ENCODE data around the gene TMEM134.

Gene TMEM134

GRCh38 chr11:67505605-67506396 is 36.8 kb upstream of the TMEM134 start:
- Histone ChIP-seq H3K9me3 (no peaks in the 10 kb centered on the region), H3K36me3 (peaks cover 0 to 19% (median 15%) of the 10 kb centered on the region in 3 donors), H3K27me3 (no peaks in the 10 kb centered on the region), H3K4me1 (peaks cover 0 to 49% (median 43%) of the 10 kb centered on the region in 4 donors), H3K4me3 (peak overlapping the region; percentile 64 to 80), H3K27ac (peak overlapping the region; percentile 92 to 99)
- TF ChIP-seq CTCF (IDR thresholded peaks at IDR 0.05) = peak; percentile 97 to 99
- intact Hi-C loops (cut with DNase I; ENCODE audit: low total_unique reads) = loop anchor here (2.0 to 5.0 kb wide), 2 partner anchors 37 to 154 kb away; partner anchors contain the start of genes POLD4 and TMEM134
- peak; percentile 87 to 97 for DNase-seq

- TF ChIP-seq CTCF (IDR thresholded peaks at IDR 0.05) = no peak
- Histone ChIP-seq H3K27ac (peak within 1 kb of the TSS; percentile 92 to 99), H3K36me3 (peaks cover 0 to 19% (median 15%) of the 10 kb centered on the region in 3 donors), H3K4me1 (peaks cover 0 to 49% (median 43%) of the 10 kb centered on the region in 4 donors), H3K27me3 (no peaks in the 10 kb centered on the region), H3K9me3 (no peaks in the 10 kb centered on the region), H3K4me3 (peak within 1 kb of the TSS; percentile 64 to 80)
- peak; percentile 64 to 88 for DNase-seq
- intact Hi-C loops (cut with DNase I; ENCODE audit: low total_unique reads) = loop anchor here (5.0 kb wide), 1 partner anchor 153 kb away; the partner anchor contains the start of gene POLD4
Measured at GRCh38 chr11:67504950-67505581, 36.0 kb upstream of the TMEM134 start, which contains the start of gene PITPNM1. TSS of gene PITPNM1 (minus strand) at chr11:67505363. CDS start at chr11:67504180, 1,183 bp downstream.

DNA sequence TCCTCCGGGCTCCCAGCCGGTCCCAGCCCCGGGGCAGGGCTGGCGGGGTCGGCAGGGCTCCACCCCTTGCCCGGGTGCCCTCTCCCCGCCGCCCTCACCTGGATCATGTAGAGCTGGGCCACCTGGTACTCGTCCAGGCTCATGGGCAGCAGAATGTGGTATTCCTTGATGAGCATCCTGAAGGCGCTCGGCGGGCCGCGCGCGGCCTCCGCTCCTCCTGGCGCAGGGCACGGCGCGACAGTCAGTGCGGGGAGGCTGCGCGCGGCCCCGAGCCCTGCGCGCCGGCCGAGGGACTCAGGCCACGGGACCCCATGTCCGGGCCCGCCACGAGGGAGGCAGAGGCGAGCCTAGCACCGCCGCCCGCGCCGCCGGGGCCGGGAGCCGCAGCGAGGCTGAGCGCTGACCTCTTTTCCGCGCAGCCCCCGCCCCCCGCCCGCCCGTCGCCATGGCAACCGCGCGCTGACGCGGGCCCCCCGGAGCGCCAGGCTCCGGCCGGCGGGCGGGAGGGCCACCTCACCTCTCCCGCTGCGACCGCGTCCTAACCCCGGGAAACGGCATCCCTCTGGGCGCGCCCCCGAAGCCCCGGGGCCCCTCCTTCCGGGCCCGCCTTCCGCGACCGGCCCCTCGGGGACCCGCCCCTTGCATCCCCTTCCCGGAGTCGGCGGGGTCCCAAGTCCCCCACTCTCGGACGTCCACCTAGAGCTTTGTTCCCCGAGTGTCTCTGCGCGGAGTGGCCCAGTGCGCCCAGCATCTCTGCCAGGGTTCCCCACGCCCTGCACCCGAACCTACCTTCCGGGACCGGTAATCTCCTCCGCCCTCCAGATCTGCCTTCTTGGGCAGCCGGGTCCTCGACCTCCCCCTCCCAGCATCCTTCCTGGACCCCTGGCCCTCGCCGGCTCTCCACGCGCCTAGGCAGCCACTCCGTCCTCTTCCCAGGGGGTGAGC is 35.2 kb upstream of the TMEM134 start:
- DNase-seq = peak in 1 of 2 donors; percentile 70
- intact Hi-C loops (cut with DNase I; ENCODE audit: low total_unique reads) = no loop called here

DNA sequence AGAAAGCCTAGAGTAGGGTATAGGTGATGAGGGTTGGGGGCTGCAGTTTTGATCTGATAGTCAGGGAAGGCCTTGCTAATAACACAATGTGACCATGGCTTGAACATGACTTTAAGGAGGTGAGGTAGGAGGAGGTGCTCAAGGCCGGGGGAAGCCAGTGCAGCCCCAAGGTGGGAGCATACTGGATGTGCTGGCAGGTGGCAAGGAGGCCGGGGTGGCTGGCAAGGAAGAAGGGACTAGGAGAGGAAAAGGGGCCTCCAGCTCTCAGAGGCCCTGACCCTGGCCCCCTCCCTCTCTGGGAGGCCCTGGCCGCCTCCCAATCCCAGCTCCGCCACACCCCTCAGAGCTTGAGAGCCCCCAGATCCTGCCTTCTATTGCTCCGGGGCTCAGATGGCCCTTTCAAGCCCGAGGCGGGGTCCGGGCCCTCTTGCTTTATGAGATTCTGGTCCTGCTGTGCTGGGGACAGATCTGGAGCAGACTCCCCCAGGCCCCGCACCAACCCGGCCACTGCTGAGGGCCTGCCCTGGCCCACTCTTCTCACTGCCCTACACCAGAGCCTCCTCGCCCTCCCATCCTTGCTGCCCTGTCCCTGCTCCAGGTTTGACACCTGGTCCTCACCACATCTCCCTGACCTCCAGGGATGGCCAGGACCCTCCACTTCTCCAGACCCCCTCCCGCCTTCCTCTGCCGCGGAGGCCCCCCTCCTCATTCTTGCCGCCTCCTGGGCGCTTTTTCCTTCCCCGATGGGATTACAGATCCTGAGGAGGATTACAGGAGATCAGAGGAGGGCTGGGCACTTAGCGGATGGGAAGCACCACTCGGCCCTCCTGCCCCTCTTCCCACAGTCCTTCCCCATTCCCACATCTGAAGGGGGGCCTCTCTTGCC is 34.3 kb upstream of the TMEM134 start:
- Histone ChIP-seq H3K4me3 (peak overlapping the region; percentile 64 to 80), H3K9me3 (no peaks in the 10 kb centered on the region), H3K36me3 (peaks cover 0 to 23% (median 15%) of the 10 kb centered on the region in 3 donors), H3K27ac (peak overlapping the region in 1 of 2 donors; percentile 99), H3K4me1 (peaks cover 0 to 44% (median 40%) of the 10 kb centered on the region in 4 donors), H3K27me3 (no peaks in the 10 kb centered on the region)
- intact Hi-C loops (cut with DNase I; ENCODE audit: low total_unique reads) = loop anchor here (2.0 kb wide), 1 partner anchor 101 kb away; no protein-coding TSS in a partner anchor
- TF ChIP-seq CTCF (IDR thresholded peaks at IDR 0.05) = no peak
- no peak for DNase-seq

More for the DNA sequence above, 35.2 kb upstream of the TMEM134 start:
- H3K4me1 ChIP-seq = peaks cover 0 to 49% (median 43%) of the 10 kb centered on the region in 4 donors
- peak overlapping the region; percentile 64 to 80 for H3K4me3 ChIP-seq
- no peaks in the 10 kb centered on the region for H3K27me3 ChIP-seq
- H3K9me3 ChIP-seq = no peaks in the 10 kb centered on the region
- H3K27ac ChIP-seq = peak overlapping the region; percentile 92 to 99
- no peak for TF ChIP-seq CTCF (IDR thresholded peaks at IDR 0.05)
- peaks cover 0 to 19% (median 15%) of the 10 kb centered on the region in 3 donors for H3K36me3 ChIP-seq

All from tibial artery (tissue), 4 donors.